ENCODE data around the gene TTLL12.

TTLL12 gene

DNA sequence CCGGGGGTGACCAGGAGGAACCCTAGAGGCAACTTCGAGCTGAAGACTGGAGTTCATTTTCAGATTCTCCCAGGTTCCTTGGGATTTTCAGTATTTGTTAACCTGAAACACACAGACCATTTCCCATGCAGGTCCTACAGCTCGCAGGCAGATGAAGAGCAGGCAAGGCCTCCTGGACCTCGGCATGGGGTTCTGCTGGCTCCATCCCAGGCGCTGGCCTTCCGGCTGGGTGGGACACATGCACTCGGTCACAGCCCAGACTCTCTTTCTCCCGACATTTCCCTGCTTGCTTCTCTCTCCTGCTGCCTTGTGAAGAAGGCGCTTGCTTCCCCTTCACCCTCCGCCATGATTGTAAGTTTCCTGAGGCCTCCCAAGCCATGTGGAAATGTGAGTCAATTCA lies 15.4 kb upstream of the TTLL12 start:
- FAIRE-seq (no peak), DNase-seq (ENCODE audit: insufficient read length, low spot score) (no peak)
- TF ChIP-seq POU2F2 (IDR thresholded peaks at IDR 0.05; ENCODE audit: low read depth, low read length) (no peak), POLR2A (IDR thresholded peaks at IDR 0.05; ENCODE audit: low read depth, low read length) (no peak), PAX5 (IDR thresholded peaks at IDR 0.05; ENCODE audit: insufficient read depth, low read length, severe bottlenecking) (no peak), POLR2AphosphoS5 (IDR thresholded peaks at IDR 0.05; ENCODE audit: low read depth, low read length) (no peak), TAF1 (IDR thresholded peaks at IDR 0.05; ENCODE audit: low read depth, low read length) (no peak), SPI1 (IDR thresholded peaks at IDR 0.05; ENCODE audit: low read depth, low read length) (no peak)

DNA sequence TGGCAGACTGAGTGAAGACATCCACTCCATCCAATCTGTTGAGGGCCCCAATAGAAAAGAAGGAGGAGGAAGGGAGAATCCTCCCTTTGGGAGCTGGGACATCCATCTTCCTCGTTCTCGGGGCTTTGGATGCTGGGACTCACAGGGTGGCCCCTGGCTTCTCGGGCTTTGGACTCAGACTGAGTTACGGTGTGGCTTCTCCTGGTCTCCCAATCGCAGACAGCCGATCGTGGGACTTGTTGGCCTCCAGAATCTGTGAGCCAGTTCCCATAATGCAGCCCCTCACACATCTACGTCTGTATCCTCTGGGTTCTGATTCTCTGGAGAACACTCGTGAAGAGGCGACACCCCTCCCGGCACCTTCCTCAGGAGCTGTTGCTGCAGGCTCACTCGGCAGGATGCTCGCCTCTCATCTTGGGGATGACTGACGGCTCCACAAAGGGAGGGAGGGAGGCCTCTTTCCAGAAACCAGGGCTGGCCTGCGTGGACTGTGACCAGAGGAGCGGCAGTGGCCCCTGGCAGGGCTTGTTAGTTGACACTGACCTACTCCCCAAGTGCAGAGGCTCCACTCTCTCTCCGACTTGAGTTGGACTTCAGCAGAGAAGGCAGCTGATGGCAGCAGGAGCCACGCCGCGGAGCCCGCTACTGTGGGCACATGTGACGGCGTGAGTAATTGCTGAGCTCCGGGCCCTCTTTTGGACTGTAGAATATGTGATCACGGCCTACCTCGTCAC lies 14.7 kb upstream of the TTLL12 start:
- TF ChIP-seq POLR2AphosphoS5 (IDR thresholded peaks at IDR 0.05; ENCODE audit: low read depth, low read length) = no peak
- no peak for TF ChIP-seq SPI1 (IDR thresholded peaks at IDR 0.05; ENCODE audit: low read depth, low read length)
- no peak for TF ChIP-seq PAX5 (IDR thresholded peaks at IDR 0.05; ENCODE audit: insufficient read depth, low read length, severe bottlenecking)
- no peak for TF ChIP-seq TAF1 (IDR thresholded peaks at IDR 0.05; ENCODE audit: low read depth, low read length)
- no peak for TF ChIP-seq POU2F2 (IDR thresholded peaks at IDR 0.05; ENCODE audit: low read depth, low read length)
- FAIRE-seq = no peak
- no peak for DNase-seq (ENCODE audit: insufficient read length, low spot score)

GRCh38 chr22:43200555-43200954 lies 13.6 kb upstream of the TTLL12 start:
- FAIRE-seq = no peak
- DNase-seq (ENCODE audit: insufficient read length, low spot score) = no peak
- TF ChIP-seq POU2F2 (IDR thresholded peaks at IDR 0.05; ENCODE audit: low read depth, low read length) (no peak), TAF1 (IDR thresholded peaks at IDR 0.05; ENCODE audit: low read depth, low read length) (no peak), POLR2AphosphoS5 (IDR thresholded peaks at IDR 0.05; ENCODE audit: low read depth, low read length) (no peak), PAX5 (IDR thresholded peaks at IDR 0.05; ENCODE audit: insufficient read depth, low read length, severe bottlenecking) (no peak), SPI1 (IDR thresholded peaks at IDR 0.05; ENCODE audit: low read depth, low read length) (no peak), POLR2A (IDR thresholded peaks at IDR 0.05; ENCODE audit: low read depth, low read length) (no peak)

DNA sequence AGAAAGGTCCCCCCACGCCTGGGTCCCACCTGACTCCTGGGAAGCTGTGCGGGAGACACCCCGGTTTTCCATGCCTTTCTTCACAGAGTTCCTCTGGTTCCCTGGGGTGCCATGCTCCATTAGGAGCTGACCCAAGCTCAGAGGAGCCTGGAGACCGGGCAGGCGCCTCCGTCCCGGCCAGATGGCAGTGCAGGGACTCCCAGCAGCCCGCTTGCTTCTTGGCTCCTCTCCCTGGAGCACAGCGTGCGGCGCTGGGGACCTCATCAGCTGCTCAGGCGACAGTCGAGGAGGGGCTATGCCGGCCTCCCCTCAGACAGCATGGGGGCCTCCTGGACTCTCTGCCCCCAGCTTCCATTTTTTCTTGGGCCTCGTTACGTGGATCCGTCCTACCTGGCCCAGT lies 13.1 kb upstream of the TTLL12 start:
- FAIRE-seq (no peak), DNase-seq (ENCODE audit: insufficient read length, low spot score) (no peak)
- no peak for TF ChIP-seq POU2F2 (IDR thresholded peaks at IDR 0.05; ENCODE audit: low read depth, low read length)
- TF ChIP-seq POLR2AphosphoS5 (IDR thresholded peaks at IDR 0.05; ENCODE audit: low read depth, low read length) = no peak
- no peak for TF ChIP-seq SPI1 (IDR thresholded peaks at IDR 0.05; ENCODE audit: low read depth, low read length)
- no peak for TF ChIP-seq PAX5 (IDR thresholded peaks at IDR 0.05; ENCODE audit: insufficient read depth, low read length, severe bottlenecking)
- no peak for TF ChIP-seq TAF1 (IDR thresholded peaks at IDR 0.05; ENCODE audit: low read depth, low read length)
- TF ChIP-seq POLR2A (IDR thresholded peaks at IDR 0.05; ENCODE audit: low read depth, low read length) = no peak

DNA sequence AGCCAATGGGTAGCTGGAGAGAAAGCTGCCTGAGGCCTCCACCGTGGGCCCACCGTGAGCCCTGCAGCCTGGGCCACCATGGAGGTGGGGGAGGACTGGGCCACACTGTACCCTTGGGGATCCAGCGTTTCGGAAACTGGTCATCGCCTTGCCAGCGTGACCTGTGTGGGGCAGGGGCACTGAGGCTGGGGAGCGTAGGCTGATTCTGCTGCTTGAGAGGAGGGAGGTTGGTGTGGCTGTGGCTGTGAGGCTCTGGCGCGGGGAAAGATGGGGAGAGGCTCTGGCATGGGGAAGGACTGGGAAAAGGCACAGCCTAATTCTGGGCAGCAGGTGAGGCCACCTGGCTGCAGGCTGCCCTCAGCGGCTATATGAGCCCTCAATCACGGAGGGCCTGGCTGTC lies 12.6 kb upstream of the TTLL12 start:
- FAIRE-seq = no peak
- no peak for TF ChIP-seq POLR2A (IDR thresholded peaks at IDR 0.05; ENCODE audit: low read depth, low read length)
- no peak for TF ChIP-seq SPI1 (IDR thresholded peaks at IDR 0.05; ENCODE audit: low read depth, low read length)
- DNase-seq (ENCODE audit: insufficient read length, low spot score) = no peak

DNA sequence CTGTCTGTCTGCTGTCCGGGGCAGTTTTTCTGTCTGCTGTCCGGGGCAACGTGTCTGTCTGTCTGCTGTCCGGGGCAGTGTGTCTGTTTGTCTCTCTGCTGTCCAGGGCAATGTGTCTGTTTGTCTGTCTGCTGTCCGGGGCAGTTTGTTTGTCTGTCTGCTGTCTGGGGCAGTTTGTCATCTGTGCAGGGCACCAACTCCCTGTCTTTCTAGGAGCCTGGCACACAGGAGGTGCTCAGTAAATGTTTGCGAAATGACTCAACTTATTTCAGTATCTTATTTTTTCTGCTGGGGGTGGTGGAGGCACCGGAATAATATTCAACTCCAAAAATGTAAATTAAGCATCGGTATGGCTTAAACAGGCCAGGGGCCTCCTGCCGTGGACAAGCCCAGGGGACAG lies 12.0 kb upstream of the TTLL12 start:
- no peak for FAIRE-seq
- DNase-seq (ENCODE audit: insufficient read length, low spot score) = no peak
- TF ChIP-seq POLR2AphosphoS5 (IDR thresholded peaks at IDR 0.05; ENCODE audit: low read depth, low read length) (no peak), PAX5 (IDR thresholded peaks at IDR 0.05; ENCODE audit: insufficient read depth, low read length, severe bottlenecking) (no peak), POU2F2 (IDR thresholded peaks at IDR 0.05; ENCODE audit: low read depth, low read length) (no peak), TAF1 (IDR thresholded peaks at IDR 0.05; ENCODE audit: low read depth, low read length) (no peak), POLR2A (IDR thresholded peaks at IDR 0.05; ENCODE audit: low read depth, low read length) (no peak), SPI1 (IDR thresholded peaks at IDR 0.05; ENCODE audit: low read depth, low read length) (no peak)

DNA sequence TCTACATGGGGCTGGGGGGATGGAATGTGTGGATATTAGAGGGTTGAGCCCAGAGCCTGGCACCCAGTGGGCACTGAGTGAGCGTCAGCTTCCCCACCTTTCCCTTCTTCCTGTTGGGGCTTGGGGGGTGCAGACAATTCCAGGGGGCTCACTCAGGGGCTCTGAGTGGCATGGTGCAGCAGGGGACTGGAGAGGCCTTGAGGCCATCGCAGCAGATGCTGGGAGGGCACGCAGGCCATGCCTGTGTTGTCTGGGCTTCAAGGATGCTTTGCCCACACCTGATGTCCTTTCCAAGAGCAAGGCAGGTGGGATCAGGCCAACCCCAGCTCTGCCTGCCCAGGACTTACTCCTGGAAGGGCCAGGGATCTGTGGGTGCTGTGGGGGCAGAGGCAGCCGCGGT lies 11.2 kb upstream of the TTLL12 start:
- TF ChIP-seq PAX5 (IDR thresholded peaks at IDR 0.05; ENCODE audit: insufficient read depth, low read length, severe bottlenecking) = no peak
- no peak for TF ChIP-seq SPI1 (IDR thresholded peaks at IDR 0.05; ENCODE audit: low read depth, low read length)
- TF ChIP-seq POLR2AphosphoS5 (IDR thresholded peaks at IDR 0.05; ENCODE audit: low read depth, low read length) = no peak
- DNase-seq (ENCODE audit: insufficient read length, low spot score) (no peak), FAIRE-seq (no peak)

- FAIRE-seq = no peak
- DNase-seq (ENCODE audit: insufficient read length, low spot score) = no peak
- TF ChIP-seq POU2F2 (IDR thresholded peaks at IDR 0.05; ENCODE audit: low read depth, low read length) (no peak), TAF1 (IDR thresholded peaks at IDR 0.05; ENCODE audit: low read depth, low read length) (no peak), POLR2AphosphoS5 (IDR thresholded peaks at IDR 0.05; ENCODE audit: low read depth, low read length) (no peak), SPI1 (IDR thresholded peaks at IDR 0.05; ENCODE audit: low read depth, low read length) (no peak), PAX5 (IDR thresholded peaks at IDR 0.05; ENCODE audit: insufficient read depth, low read length, severe bottlenecking) (no peak), POLR2A (IDR thresholded peaks at IDR 0.05; ENCODE audit: low read depth, low read length) (no peak)
Measured at GRCh38 chr22:43197271-43197941, 10.5 kb upstream of the TTLL12 start.

DNA sequence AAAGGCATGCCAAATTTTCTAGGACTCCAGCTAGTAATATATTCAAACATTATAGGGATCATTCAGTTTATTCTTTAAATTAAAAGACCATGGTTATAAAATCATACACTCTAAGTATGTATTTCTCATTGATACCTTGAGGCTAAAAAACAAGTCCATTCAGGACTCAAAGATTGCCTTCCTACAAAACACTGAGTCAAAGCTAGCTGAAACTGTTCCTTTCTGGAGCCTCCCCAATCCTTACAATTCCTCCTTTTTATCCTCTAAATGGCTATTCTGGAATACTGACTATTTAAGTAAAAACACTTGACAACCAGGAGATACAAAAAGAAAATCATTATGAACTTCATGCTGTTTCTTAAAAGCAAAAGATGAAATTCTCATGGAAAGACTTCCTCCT lies 4.9 kb upstream of the TTLL12 start:
- no peak for FAIRE-seq

More for the DNA sequence above, 4.9 kb upstream of the TTLL12 start:
- no peak for DNase-seq (ENCODE audit: insufficient read length, low spot score)
- TF ChIP-seq POLR2AphosphoS5 (IDR thresholded peaks at IDR 0.05; ENCODE audit: low read depth, low read length) (no peak), TAF1 (IDR thresholded peaks at IDR 0.05; ENCODE audit: low read depth, low read length) (no peak), POU2F2 (IDR thresholded peaks at IDR 0.05; ENCODE audit: low read depth, low read length) (no peak)

Measured in GM12891 (cell line).